Retina (tissue), 1 donor: ENCODE results near the gene WWOX.

Experiments
- DNase-seq: peaks from one replicate; pipeline ENCODE4 v3.0.0-alpha.2; 2016

The WWOX gene

GRCh38 chr16:78483124-78483992 lies 383.9 kb downstream of the WWOX start:
- no peak for DNase-seq

DNA sequence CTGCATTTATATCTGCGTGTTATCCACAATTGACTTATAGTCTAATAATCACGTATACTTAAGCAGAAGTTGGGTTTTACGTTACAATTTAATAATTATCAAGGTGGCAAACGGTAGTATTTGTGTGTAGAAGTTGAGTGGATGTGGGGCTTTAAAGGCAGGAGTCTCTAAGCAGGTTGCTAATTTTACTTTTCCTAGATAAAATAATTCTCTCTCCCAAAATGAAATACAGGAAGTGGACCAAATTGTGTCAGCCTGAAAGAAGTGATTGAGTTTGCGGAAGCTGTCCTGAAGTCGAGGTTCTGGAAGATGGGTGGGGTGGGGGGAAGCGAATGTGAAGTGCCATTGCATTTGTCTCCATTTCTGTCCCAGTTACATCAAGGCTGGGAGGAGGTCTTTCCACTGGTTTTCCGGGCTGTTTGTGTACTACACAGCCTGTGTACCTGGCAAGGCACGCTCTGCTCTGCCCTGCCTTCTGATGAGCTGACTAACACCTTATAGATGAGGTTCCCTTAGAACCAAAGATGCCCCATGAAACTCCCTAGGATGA lies 385.1 kb downstream of the WWOX start:
- no peak for DNase-seq

DNA sequence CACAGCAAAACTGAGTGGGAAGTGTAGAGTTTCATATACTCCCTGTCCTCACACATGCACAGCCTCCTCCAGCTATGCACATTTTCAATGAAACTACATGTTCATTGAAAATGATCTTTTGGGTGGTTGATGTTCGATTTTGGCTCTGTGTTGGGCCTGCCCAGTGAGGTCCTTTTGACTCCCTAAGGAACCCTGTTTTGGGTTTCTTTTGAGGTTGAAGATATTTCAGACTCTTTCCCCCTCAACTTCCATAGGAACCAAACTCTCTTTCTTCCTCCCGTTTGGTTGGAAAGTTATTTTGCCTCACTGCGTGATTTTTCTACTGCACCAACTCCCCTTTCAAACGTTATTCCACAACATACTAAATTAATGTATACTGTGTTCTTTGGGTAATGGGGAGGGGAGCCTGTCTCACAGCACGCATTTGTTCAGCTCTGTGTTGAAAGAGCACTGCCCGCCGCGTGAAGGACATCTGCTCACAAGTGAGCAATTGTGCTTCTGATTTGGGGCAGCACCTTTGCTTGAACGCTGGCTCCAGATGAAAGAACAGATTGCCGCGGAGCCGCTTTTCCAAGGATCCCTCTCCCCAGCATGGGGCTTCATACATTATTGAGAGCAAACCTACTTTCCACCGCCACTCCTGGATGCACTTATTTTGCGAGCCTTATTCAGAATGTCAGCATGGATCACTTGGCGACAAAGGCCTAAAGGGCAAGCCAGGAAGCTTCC lies 385.9 kb downstream of the WWOX start:
- DNase-seq: peak; percentile 54

GRCh38 chr16:78485917-78486257 lies 386.4 kb downstream of the WWOX start:
- DNase-seq: no peak

- DNase-seq: no peak
These were observed 388.0 kb downstream of the WWOX start for GRCh38 chr16:78487471-78487870.

GRCh38 chr16:78489072-78489471 lies 389.6 kb downstream of the WWOX start:
- DNase-seq: no peak

GRCh38 chr16:78489631-78490030 lies 390.2 kb downstream of the WWOX start:
- DNase-seq: no peak

DNA sequence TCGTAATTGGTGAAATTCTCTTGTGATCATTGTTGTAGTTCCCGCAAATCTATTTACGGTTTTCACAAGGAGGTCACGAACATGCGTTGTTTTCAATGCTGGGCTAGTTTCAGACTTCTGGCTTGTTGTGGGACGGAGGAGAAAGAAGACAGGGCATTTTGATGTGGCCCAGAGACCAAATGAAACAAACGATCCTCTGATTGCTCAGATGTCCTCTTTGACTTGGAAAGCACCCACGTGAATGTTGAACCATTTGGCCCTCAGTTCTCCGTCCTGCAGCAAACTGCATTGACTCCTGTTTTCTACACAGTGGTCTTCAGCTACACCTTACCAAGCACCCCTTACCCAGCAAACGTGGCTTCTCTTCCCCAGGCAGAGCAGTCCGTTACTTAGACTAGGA lies 391.0 kb downstream of the WWOX start:
- DNase-seq: no peak

DNA sequence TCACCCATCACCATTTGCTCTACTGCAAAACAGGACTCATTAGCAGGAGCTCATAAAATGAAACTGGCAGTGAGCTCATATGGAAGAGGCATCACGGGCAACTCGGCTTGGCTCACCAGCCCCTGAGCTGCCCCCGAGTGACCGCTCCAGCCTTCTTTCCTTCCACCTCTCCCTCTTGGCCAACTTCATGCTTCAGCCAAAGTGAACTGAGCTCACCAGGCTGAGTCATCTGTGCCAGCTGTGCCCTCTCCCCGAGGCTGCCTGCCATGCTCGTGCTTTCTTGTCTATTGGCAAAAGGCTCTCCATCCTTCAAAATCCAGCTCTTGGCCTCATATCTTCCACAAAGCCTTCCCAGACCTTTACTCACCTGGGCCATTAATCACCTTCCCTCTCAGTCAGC lies 391.4 kb downstream of the WWOX start:
- DNase-seq: no peak

DNA sequence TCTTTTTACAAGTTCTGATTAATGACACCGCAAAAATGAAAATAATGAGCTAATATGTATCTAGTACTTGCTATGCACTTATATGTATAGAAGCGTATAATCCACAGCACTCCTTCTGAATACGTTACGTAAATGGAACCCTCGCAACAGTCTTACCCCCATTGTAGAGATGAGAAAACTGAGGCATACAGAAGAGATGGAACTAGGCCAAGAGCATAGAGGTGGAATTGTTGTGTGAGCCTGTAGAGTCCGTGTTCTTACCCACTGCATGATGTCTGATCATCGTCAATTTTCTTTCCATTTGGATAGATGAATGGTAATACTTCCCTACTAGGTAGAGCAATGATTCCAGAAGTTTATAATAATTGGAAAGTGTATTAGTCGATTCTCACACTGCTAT lies 394.1 kb downstream of the WWOX start:
- DNase-seq: no peak

GRCh38 chr16:78494105-78494504 lies 394.7 kb downstream of the WWOX start:
- no peak for DNase-seq

DNA sequence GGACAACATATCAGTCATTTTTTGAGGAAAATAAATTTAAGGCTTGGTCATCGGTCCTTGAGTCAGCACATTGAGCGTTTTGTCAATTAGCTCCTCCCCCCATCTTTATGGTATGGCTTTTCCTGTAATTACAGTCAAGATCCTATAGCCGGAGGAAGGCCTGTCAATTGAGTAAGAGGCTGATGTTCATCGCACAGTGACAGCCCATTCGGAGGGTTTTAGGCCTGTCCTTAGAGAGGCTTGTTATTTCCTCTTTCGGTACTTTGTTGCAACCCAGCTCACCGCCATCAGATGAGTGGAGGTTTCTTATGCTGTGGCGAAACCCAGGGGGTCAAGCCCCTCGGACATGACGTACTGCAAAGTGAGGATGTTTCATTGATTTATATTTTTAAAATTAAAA lies 395.2 kb downstream of the WWOX start:
- no peak for DNase-seq

DNA sequence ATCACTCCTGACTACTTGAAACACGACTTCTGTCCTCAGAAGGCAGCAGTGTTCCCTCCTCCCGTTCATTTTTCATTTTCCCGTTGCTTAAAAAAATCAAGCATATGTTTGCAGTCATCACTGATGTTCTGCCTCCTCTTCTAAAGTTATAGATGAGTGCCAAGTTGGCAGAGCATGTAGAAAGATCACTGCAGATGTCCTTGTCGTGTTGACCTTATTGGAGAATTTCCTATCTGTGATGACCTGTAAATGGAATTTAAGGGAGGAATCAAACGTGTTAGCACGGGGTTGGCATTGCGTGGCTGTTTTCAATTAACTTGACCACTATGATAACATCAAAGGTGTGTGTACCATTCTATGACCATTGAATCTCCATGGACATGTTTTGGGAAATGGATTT lies 396.7 kb downstream of the WWOX start:
- no peak for DNase-seq

- DNase-seq: no peak
These were observed 399.9 kb downstream of the WWOX start for GRCh38 chr16:78499399-78499798.

GRCh38 chr16:78500659-78501270 lies 401.3 kb downstream of the WWOX start:
- DNase-seq: no peak

DNA sequence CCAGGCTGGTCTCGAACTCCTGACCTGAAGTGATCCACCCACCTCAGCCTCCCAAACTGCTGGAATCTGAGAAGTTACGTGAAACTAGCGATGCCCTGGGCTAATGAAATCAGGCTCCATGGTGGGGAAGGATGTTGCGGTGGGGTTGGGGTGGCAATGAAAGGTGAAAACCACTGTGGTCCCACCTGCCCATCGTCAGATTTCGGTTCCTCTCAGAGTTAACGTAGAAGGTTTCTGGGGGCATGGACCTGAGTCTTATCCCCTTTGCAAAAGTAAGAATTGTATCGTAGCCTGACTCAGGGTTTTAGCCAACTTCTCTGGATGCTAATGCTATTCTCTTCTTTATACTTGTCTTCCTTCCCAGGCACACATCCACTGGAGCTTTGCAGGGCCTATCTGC lies 402.3 kb downstream of the WWOX start:
- no peak for DNase-seq

- no peak for DNase-seq
These were observed 403.4 kb downstream of the WWOX start for GRCh38 chr16:78502812-78503350.

DNA sequence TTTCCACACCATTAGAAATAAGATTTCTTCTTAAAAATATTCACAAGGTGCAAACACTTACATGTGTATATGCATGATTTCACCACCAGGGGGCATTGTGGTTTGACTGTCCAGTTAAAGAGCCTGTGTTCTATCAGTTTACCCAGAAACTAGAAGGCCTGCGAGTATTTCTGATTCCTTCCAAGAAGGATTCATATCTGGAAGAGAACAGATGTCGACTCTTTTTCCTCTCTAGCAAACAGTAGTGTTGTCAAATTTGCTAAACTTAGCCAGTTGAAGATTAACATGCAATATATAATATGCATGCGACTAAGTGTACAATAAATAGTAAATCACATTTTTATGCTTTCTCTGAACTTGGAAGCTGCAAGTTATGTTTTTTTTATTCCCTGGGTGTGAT lies 404.1 kb downstream of the WWOX start:
- DNase-seq: peak; percentile 53

GRCh38 chr16:78504401-78504851 lies 405.0 kb downstream of the WWOX start:
- DNase-seq: no peak

DNA sequence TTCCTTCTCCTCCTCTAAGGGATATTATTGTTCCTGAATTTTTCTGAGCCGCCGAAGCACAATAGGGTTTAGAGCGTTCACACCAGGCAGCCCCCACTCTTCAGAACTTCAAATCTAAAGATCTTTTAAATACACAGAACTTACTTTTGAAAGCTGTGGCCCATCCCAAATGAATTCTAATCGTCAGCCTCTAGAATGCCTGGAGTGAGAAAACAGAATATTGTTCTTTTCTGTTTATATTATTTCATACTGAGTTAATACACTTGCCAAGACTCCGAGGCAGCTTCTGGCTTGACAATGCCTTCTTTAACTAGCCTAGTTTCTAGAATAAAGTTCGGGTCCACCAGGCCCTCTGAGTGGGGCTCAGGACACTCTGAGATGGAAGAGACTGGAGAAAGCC lies 405.6 kb downstream of the WWOX start:
- DNase-seq: no peak

DNA sequence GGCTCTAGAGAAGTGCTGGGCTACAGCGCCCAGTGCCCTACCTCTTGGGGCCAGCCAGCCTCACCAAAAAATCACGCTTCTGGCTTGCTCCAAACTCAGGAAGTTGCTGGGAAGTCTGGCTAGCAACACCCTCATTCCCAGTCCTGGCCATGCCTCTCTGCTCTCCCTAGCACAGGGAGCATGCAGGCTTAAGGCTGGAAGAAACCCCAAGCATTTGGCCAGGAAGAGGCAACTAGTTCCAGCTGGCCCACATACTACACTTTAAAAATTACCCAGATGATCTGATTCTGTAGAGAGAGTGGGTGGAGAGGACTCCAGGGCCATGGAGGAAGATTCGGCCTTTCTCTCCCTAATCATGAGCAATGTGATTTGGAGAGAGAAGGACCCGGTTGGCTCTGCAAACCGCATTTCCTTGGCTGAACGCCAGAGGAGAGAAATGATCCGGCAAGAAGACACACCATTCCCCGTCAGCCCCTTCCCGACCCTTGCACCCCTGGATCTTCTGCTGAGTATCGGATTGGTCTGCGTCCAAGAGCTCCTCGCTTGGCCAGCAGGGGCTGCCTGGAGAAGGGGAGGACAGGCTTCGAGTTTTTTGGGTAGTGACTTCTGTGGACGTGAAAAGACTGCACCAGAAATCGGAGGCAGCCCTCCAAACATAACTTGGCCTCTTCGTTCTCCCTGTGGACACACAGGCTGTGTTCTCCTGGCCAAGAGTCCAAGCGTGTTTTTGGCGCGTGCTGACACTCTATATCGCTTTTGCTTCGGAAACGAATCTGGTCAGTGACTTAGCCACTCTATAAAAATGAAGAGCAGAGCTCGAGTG lies 406.3 kb downstream of the WWOX start:
- DNase-seq: no peak
